HEK293 (cell line): ENCODE data around the gene NT5DC2.

Experiments
- FEZF1 ChIP-seq: fragments of 450-650 bp; formaldehyde crosslinking; IDR thresholded peaks from 2 replicates; pipeline ENCODE4 v1.5.1; 2016; ENCODE audit warnings: missing biosample characterization, missing genetic modification characterization
- GLI4 ChIP-seq: fragments of 450-650 bp; formaldehyde crosslinking; IDR thresholded peaks from 2 replicates; pipeline ENCODE4 v1.5.1; 2016; ENCODE audit warnings: missing biosample characterization, missing genetic modification characterization
- GLIS1 ChIP-seq: fragments of 450-650 bp; formaldehyde crosslinking; IDR thresholded peaks from 2 replicates; pipeline ENCODE4 v1.5.1; 2016; ENCODE audit warnings: missing biosample characterization, missing genetic modification characterization
- KLF10 ChIP-seq: fragments of 450-650 bp; IDR thresholded peaks from 2 replicates; pipeline ENCODE4 v1.5.1; 2018; ENCODE audit warnings: missing biosample characterization, mild to moderate bottlenecking, missing genetic modification characterization
- OSR2 ChIP-seq: fragments of 450-650 bp; formaldehyde crosslinking; IDR thresholded peaks from 2 replicates; pipeline ENCODE4 v1.5.1; 2016; ENCODE audit warnings: missing biosample characterization, missing genetic modification characterization
- SP2 ChIP-seq: fragments of 450-650 bp; formaldehyde crosslinking; IDR thresholded peaks from 2 replicates; pipeline ENCODE4 v1.5.1; 2016; ENCODE audit warnings: missing biosample characterization, missing genetic modification characterization
- ZBTB17 ChIP-seq: fragments of 450-650 bp; formaldehyde crosslinking; IDR thresholded peaks from 2 replicates; pipeline ENCODE4 v1.5.1; 2016; ENCODE audit warnings: missing biosample characterization, missing genetic modification characterization
- ZBTB20 ChIP-seq: fragments of 450-650 bp; formaldehyde crosslinking; IDR thresholded peaks from 2 replicates; pipeline ENCODE4 v1.5.1; 2016; ENCODE audit warnings: missing biosample characterization, missing genetic modification characterization
- ZBTB48 ChIP-seq: fragments of 450-650 bp; formaldehyde crosslinking; IDR thresholded peaks from 2 replicates; pipeline ENCODE4 v1.5.1; 2016; ENCODE audit warnings: missing biosample characterization, missing genetic modification characterization
- ZBTB7A ChIP-seq: fragments of 450-650 bp; formaldehyde crosslinking; IDR thresholded peaks from 2 replicates; pipeline ENCODE4 v1.5.1; 2016; ENCODE audit warnings: low read depth, missing biosample characterization, missing genetic modification characterization
- ZFHX2 ChIP-seq: fragments of 450-650 bp; formaldehyde crosslinking; conservative IDR thresholded peaks from 2 replicates; pipeline ENCODE4 v1.5.1; 2016; ENCODE audit warnings: missing biosample characterization, missing genetic modification characterization
- ZFP3 ChIP-seq: fragments of 450-650 bp; formaldehyde crosslinking; IDR thresholded peaks from 2 replicates; pipeline ENCODE4 v1.5.1; 2016; ENCODE audit warnings: low read depth, missing biosample characterization, missing genetic modification characterization
- ZIC2 ChIP-seq: fragments of 450-650 bp; formaldehyde crosslinking; IDR thresholded peaks from 2 replicates; pipeline ENCODE4 v1.5.1; 2016; ENCODE audit warnings: missing biosample characterization, missing genetic modification characterization
- ZNF157 ChIP-seq: fragments of 450-650 bp; formaldehyde crosslinking; IDR thresholded peaks from 2 replicates; pipeline ENCODE4 v1.5.1; 2016; ENCODE audit warnings: missing biosample characterization, missing genetic modification characterization
- ZNF239 ChIP-seq: fragments of 450-650 bp; formaldehyde crosslinking; IDR thresholded peaks from 2 replicates; pipeline ENCODE4 v1.5.1; 2016; ENCODE audit warnings: missing biosample characterization, missing genetic modification characterization
- ZNF311 ChIP-seq: fragments of 450-650 bp; formaldehyde crosslinking; IDR thresholded peaks from 2 replicates; pipeline ENCODE4 v1.5.1; 2017; ENCODE audit warnings: missing biosample characterization, missing genetic modification characterization, borderline replicate concordance
- ZNF600 ChIP-seq: fragments of 450-650 bp; formaldehyde crosslinking; IDR thresholded peaks from 2 replicates; pipeline ENCODE4 v1.5.1; 2016; ENCODE audit warnings: missing biosample characterization, missing genetic modification characterization
- ZNF654 ChIP-seq: fragments of 450-650 bp; formaldehyde crosslinking; IDR thresholded peaks from 2 replicates; pipeline ENCODE4 v1.5.1; 2016; ENCODE audit warnings: low read depth, missing biosample characterization, missing genetic modification characterization
- ZNF747 ChIP-seq: fragments of 450-650 bp; formaldehyde crosslinking; IDR thresholded peaks from 2 replicates; pipeline ENCODE4 v1.5.1; 2016; ENCODE audit warnings: missing biosample characterization, missing genetic modification characterization
- TF ChIP-seq, protein P1 (sequence below): fragments of 450-650 bp; formaldehyde crosslinking; IDR thresholded peaks from 2 replicates; pipeline ENCODE4 v1.5.1; 2016; ENCODE audit warnings: missing biosample characterization, missing genetic modification characterization
- TF ChIP-seq, protein P2 (sequence below): fragments of 450-650 bp; formaldehyde crosslinking; IDR thresholded peaks from 2 replicates; pipeline ENCODE4 v1.5.1; 2017; ENCODE audit warnings: missing biosample characterization, missing genetic modification characterization
- TF ChIP-seq, protein P3 (sequence below): fragments of 450-650 bp; formaldehyde crosslinking; IDR thresholded peaks from 2 replicates; pipeline ENCODE4; 2016; ENCODE audit warnings: missing biosample characterization, missing genetic modification characterization
- TF ChIP-seq, protein P4 (sequence below): fragments of 450-650 bp; formaldehyde crosslinking; IDR thresholded peaks from 2 replicates; pipeline ENCODE4 v1.5.1; 2017; ENCODE audit warnings: missing biosample characterization, mild to moderate bottlenecking, missing genetic modification characterization, moderate library complexity
- TF ChIP-seq, protein P5 (sequence below): IDR thresholded peaks from 2 replicates; pipeline ENCODE4 v1.6.1; 2011; ENCODE audit warnings: mild to moderate bottlenecking, low read depth, low read length, borderline replicate concordance
- TF ChIP-seq, protein P6 (sequence below): fragments of 450-650 bp; formaldehyde crosslinking; optimal IDR thresholded peaks from 2 replicates; pipeline ENCODE3; 2016; ENCODE audit warnings: missing biosample characterization, mild to moderate bottlenecking, missing genetic modification characterization
- TF ChIP-seq, protein P7 (sequence below): fragments of 450-650 bp; formaldehyde crosslinking; IDR thresholded peaks from 2 replicates; pipeline ENCODE4 v1.5.1; 2016; ENCODE audit warnings: missing biosample characterization, missing genetic modification characterization
- TF ChIP-seq, protein P8 (sequence below): fragments of 450-650 bp; formaldehyde crosslinking; IDR thresholded peaks from 2 replicates; pipeline ENCODE4 v1.5.1; 2016; ENCODE audit warnings: missing biosample characterization, missing genetic modification characterization
- TF ChIP-seq, protein P9 (sequence below): fragments of 450-650 bp; formaldehyde crosslinking; IDR thresholded peaks from 2 replicates; pipeline ENCODE4 v1.5.1; 2016; ENCODE audit warnings: missing biosample characterization, missing genetic modification characterization

Gene NT5DC2

DNA sequence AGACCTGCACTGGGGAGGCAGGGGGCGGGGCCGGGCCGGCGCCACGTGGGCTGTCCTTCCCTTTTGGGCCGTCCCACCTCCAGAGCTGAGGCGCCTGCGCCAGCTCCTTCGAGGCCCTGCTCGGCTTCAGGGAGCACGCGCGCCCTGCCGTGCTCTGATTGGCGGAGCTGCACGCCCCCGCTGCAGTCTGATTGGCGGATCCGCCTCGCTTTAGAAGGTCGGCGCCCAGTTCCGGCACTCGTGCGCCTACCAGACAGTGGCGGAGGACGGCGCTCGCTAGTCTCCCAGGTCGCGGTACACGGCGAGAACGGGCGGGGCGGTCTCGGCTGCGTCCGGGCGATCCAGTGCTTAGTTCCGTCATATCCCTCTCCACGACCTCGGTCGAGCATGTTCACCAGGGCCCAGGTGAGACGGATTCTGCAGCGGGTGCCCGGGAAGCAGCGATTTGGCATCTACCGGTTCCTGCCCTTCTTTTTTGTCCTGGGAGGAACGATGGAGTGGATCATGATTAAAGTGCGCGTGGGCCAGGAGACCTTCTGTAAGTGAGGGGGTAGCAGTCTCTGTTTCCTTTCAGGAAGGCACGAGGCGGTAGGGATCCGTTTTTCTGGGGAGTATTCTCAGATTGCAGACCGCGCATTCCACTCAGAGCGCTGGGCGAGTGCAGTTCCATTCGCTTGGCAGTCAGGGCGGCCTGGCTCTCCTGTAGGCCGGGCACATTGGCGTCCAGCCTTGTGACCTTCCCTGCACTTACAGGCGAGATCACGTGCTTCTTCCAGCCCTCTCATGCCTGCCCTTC lies 2.9 kb upstream of the NT5DC2 start, which contains the start of gene UQCC5 (continued):
- peak; percentile 98 for TF ChIP-seq ZBTB20
- peak; percentile 23; the same call in 1 of the 2 replicates for TF ChIP-seq GLIS1 (tag by site-specific recombination)
- TF ChIP-seq FEZF1 (tag by site-specific recombination) = no peak
- TF ChIP-seq, protein P1, sequence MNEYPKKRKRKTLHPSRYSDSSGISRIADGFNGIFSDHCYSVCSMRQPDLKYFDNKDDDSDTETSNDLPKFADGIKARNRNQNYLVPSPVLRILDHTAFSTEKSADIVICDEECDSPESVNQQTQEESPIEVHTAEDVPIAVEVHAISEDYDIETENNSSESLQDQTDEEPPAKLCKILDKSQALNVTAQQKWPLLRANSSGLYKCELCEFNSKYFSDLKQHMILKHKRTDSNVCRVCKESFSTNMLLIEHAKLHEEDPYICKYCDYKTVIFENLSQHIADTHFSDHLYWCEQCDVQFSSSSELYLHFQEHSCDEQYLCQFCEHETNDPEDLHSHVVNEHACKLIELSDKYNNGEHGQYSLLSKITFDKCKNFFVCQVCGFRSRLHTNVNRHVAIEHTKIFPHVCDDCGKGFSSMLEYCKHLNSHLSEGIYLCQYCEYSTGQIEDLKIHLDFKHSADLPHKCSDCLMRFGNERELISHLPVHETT (tag by site-specific recombination) = 0 out of 2 replicates have a peak, but pooled peaks have one; percentile 35
- no peak for TF ChIP-seq ZIC2 (tag by site-specific recombination)
- peak; percentile 22; the same call in 1 of the 2 replicates for TF ChIP-seq ZBTB7A
- no peak; the same call in 1 of the 2 replicates for TF ChIP-seq ZNF600
- no peak for TF ChIP-seq ZNF157
- no peak for TF ChIP-seq ZNF239 (tag by site-specific recombination)
- TF ChIP-seq ZNF311 (tag by site-specific recombination) = no peak
- TF ChIP-seq, protein P2, sequence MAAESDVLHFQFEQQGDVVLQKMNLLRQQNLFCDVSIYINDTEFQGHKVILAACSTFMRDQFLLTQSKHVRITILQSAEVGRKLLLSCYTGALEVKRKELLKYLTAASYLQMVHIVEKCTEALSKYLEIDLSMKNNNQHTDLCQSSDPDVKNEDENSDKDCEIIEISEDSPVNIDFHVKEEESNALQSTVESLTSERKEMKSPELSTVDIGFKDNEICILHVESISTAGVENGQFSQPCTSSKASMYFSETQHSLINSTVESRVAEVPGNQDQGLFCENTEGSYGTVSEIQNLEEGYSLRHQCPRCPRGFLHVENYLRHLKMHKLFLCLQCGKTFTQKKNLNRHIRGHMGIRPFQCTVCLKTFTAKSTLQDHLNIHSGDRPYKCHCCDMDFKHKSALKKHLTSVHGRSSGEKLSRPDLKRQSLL (tag by site-specific recombination) = no peak
- TF ChIP-seq, protein P3, sequence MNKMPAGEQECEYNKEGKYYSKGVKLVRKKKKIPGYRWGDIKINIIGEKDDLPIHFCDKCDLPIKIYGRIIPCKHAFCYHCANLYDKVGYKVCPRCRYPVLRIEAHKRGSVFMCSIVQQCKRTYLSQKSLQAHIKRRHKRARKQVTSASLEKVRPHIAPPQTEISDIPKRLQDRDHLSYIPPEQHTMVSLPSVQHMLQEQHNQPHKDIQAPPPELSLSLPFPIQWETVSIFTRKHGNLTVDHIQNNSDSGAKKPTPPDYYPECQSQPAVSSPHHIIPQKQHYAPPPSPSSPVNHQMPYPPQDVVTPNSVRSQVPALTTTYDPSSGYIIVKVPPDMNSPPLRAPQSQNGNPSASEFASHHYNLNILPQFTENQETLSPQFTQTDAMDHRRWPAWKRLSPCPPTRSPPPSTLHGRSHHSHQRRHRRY (tag by site-specific recombination) = no peak
- no peak for TF ChIP-seq ZNF747 (tag by site-specific recombination)
- TF ChIP-seq ZNF654 (tag by site-specific recombination) = no peak
- TF ChIP-seq OSR2 = no peak
- no peak for TF ChIP-seq GLI4 (tag by site-specific recombination)
- peak; percentile 60; the same call in 1 of the 2 replicates for TF ChIP-seq ZFHX2 (tag by site-specific recombination)
- TF ChIP-seq, protein P4, sequence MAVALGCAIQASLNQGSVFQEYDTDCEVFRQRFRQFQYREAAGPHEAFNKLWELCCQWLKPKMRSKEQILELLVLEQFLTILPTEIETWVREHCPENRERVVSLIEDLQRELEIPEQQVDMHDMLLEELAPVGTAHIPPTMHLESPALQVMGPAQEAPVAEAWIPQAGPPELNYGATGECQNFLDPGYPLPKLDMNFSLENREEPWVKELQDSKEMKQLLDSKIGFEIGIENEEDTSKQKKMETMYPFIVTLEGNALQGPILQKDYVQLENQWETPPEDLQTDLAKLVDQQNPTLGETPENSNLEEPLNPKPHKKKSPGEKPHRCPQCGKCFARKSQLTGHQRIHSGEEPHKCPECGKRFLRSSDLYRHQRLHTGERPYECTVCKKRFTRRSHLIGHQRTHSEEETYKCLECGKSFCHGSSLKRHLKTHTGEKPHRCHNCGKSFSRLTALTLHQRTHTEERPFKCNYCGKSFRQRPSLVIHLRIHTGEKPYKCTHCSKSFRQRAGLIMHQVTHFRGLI = no peak
- no peak; the same call in 1 of the 2 replicates for TF ChIP-seq KLF10
- TF ChIP-seq SP2 (tag by site-specific recombination) = peak; percentile 98
- TF ChIP-seq, protein P5, sequence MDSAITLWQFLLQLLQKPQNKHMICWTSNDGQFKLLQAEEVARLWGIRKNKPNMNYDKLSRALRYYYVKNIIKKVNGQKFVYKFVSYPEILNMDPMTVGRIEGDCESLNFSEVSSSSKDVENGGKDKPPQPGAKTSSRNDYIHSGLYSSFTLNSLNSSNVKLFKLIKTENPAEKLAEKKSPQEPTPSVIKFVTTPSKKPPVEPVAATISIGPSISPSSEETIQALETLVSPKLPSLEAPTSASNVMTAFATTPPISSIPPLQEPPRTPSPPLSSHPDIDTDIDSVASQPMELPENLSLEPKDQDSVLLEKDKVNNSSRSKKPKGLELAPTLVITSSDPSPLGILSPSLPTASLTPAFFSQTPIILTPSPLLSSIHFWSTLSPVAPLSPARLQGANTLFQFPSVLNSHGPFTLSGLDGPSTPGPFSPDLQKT = no peak
- 0 out of 2 replicates have a peak, but pooled peaks have one; percentile 9 for TF ChIP-seq ZBTB48
- TF ChIP-seq ZBTB17 = peak; percentile 88
- no peak for TF ChIP-seq ZFP3 (tag by site-specific recombination)
- TF ChIP-seq, protein P6, sequence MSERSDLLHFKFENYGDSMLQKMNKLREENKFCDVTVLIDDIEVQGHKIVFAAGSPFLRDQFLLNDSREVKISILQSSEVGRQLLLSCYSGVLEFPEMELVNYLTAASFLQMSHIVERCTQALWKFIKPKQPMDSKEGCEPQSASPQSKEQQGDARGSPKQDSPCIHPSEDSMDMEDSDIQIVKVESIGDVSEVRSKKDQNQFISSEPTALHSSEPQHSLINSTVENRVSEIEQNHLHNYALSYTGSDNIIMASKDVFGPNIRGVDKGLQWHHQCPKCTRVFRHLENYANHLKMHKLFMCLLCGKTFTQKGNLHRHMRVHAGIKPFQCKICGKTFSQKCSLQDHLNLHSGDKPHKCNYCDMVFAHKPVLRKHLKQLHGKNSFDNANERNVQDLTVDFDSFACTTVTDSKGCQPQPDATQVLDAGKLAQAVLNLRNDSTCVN (tag by site-specific recombination) = peak; percentile 91
- TF ChIP-seq, protein P7, sequence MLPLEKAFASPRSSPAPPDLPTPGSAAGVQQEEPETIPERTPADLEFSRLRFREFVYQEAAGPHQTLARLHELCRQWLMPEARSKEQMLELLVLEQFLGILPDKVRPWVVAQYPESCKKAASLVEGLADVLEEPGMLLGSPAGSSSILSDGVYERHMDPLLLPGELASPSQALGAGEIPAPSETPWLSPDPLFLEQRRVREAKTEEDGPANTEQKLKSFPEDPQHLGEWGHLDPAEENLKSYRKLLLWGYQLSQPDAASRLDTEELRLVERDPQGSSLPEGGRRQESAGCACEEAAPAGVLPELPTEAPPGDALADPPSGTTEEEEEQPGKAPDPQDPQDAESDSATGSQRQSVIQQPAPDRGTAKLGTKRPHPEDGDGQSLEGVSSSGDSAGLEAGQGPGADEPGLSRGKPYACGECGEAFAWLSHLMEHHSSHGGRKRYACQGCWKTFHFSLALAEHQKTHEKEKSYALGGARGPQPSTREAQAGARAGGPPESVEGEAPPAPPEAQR = no peak
- TF ChIP-seq, protein P8, sequence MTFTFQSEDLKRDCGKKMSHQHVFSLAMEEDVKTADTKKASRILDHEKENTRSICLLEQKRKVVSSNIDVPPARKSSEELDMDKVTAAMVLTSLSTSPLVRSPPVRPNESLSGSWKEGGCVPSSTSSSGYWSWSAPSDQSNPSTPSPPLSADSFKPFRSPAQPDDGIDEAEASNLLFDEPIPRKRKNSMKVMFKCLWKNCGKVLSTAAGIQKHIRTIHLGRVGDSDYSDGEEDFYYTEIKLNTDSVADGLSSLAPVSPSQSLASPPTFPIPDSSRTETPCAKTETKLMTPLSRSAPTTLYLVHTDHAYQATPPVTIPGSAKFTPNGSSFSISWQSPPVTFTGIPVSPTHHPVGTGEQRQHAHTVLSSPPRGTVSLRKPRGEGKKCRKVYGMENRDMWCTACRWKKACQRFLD = no peak
- TF ChIP-seq, protein P9, sequence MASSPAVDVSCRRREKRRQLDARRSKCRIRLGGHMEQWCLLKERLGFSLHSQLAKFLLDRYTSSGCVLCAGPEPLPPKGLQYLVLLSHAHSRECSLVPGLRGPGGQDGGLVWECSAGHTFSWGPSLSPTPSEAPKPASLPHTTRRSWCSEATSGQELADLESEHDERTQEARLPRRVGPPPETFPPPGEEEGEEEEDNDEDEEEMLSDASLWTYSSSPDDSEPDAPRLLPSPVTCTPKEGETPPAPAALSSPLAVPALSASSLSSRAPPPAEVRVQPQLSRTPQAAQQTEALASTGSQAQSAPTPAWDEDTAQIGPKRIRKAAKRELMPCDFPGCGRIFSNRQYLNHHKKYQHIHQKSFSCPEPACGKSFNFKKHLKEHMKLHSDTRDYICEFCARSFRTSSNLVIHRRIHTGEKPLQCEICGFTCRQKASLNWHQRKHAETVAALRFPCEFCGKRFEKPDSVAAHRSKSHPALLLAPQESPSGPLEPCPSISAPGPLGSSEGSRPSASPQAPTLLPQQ (tag by site-specific recombination) = 0 out of 2 replicates have a peak, but pooled peaks have one; percentile 20
